Subcutaneous adipose tissue (tissue), 4 donors: ENCODE measurements around the gene YBEY. TPM values are rescaled to one million over a fixed set of nuclear protein-coding genes. Genes with fewer than 3 reads are reported as not detected.

Source experiments
- CTCF ChIP-seq: fragments of 450-650 bp; IDR thresholded peaks from one replicate; pipeline ENCODE4 v1.5.1; 2016; ENCODE audit warnings: low read depth, mild to moderate bottlenecking, control low read depth, antibody characterized with exemption, moderate library complexity
- total RNA-seq, 4 donors: library from RNA; depleted of rRNA; stranded (reverse); fragments of >200 nt; gene quantifications; one replicate each; pipeline ENCODE4 v1.1.0, GENCODE V29; 2016

The YBEY gene
- total RNA-seq, 4 donors from 2014 or later = 16.3 to 19.4 (median 17.9) TPM

DNA sequence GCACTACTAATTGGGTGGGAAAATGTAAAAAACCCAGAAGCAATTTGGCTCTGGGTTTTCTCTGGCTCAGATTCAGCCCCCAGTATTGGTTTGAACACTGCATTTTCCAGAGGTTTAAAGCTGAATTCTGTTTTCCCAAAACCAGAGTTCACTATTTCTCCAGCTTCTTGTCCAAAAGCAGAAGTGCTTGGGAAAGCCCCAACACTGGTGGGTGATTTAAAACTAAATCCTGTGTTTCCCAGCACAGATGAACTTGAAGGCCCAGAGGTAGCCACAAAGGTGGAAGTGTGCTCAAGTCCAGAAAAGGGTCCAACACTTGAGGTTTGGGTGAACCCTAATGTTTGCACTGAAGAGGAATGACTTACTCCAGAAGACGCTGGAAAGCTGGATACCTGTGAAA is 1.4 kb upstream of the YBEY start:
- TF ChIP-seq CTCF = no peak

- TF ChIP-seq CTCF = no peak
These were observed 908 bp upstream of the YBEY start, which contains the start of gene MCM3AP for GRCh38 chr21:46285206-46285661. Gene MCM3AP (minus strand): TSS chr21:46285611. CDS start chr21:46285286, 325 bp downstream.

GRCh38 chr21:46286648-46287002 is 483 bp downstream of the YBEY start:
- no peak for TF ChIP-seq CTCF

GRCh38 chr21:46287541-46287940 is 1.4 kb downstream of the YBEY start:
- TF ChIP-seq CTCF = no peak

- TF ChIP-seq CTCF = no peak
These were observed 3.6 kb downstream of the YBEY start for GRCh38 chr21:46289655-46290179.

DNA sequence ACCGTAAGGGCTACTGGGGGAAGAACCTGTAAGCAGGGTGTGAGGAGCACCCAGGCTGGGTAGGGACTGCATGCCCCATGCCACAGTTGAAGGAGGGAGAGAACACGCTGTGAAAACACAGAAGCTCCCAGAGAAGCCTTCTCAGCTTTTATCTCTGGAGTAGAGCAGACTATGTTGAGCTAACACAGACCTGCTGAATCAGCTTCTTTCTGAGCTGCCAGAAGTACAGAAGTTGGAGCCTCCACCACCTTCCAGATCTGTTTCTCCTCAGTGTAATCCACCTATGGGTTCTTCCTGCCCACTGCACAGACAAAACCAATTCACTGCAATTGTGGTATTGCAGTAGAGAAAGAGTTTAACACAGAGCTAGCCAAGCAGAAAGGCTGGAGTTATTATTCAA is 5.4 kb downstream of the YBEY start:
- TF ChIP-seq CTCF = no peak

DNA sequence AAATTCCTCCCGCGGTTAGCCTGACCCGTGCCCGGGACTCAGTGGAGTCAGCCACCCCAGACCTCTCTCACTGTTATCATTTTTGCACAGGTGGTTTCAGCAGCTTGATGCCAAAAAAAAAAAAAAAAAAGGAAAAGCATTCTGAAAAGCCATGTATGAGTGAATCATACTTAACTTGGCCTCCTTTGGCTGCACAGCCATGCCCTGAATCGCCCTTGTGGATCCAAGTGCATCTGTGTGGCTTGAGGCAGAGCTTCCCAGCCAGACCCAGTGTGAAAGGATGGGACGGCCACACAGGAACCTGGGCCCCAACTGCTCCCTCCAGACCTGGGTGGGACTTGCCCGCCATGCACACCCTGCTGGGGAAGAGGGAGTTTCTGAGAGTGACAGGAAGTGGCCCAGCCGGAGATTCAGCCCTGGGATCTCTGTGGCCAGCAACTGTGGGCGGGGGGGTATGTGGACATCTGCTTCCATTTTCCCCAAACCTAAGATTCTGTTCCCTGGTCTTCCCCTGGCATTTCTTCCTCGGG is 8.6 kb downstream of the YBEY start:
- no peak for TF ChIP-seq CTCF
